ENCODE measurements around the gene EPS15.

DNA sequence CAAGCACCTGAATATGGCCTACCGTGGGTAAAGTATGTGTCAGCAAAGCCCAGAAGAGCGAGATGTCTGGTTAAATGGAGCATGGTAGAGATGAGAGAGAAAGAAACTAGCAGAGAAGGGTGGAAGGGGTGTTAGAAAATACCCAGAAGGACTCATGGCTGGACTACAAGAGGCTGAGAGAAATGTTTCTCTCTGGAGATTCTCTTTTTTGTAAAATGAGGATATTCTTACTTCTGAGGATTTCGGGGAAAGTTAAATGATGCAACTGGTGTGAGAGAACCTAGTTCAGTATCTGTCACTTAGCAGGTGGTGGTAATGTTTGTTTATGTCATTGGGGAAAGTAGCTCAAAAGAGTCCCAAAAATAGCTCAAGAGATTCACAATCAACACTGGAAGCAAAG lies 7.2 kb upstream of the EPS15 start:
- TF ChIP-seq MEIS1 (CRISPR knock-in tag; IDR thresholded peaks at IDR 0.05; ENCODE audit: borderline replicate concordance) (no peak), ZNF768 (tag by site-specific recombination; IDR thresholded peaks at IDR 0.05) (no peak), ZNF660 (tag by site-specific recombination; IDR thresholded peaks at IDR 0.05) (no peak), ZFP37 (tag by site-specific recombination; IDR thresholded peaks at IDR 0.05) (no peak), KLF9 (tag by site-specific recombination; IDR thresholded peaks at IDR 0.05; ENCODE audit: low read depth) (no peak), SETDB1 (IDR thresholded peaks at IDR 0.05; ENCODE audit: insufficient read length, low read length) (no peak), ZNF112 (tag by site-specific recombination; IDR thresholded peaks at IDR 0.05) (no peak), SCRT1 (tag by site-specific recombination; IDR thresholded peaks at IDR 0.05; ENCODE audit: borderline replicate concordance) (no peak), PRDM1 (tag by site-specific recombination; IDR thresholded peaks at IDR 0.05) (0 out of 2 replicates have a peak, but pooled peaks have one; percentile 8)
- TF ChIP-seq, protein P1, sequence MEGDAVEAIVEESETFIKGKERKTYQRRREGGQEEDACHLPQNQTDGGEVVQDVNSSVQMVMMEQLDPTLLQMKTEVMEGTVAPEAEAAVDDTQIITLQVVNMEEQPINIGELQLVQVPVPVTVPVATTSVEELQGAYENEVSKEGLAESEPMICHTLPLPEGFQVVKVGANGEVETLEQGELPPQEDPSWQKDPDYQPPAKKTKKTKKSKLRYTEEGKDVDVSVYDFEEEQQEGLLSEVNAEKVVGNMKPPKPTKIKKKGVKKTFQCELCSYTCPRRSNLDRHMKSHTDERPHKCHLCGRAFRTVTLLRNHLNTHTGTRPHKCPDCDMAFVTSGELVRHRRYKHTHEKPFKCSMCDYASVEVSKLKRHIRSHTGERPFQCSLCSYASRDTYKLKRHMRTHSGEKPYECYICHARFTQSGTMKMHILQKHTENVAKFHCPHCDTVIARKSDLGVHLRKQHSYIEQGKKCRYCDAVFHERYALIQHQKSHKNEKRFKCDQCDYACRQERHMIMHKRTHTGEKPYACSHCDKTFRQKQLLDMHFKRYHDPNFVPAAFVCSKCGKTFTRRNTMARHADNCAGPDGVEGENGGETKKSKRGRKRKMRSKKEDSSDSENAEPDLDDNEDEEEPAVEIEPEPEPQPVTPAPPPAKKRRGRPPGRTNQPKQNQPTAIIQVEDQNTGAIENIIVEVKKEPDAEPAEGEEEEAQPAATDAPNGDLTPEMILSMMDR (tag by site-specific recombination; IDR thresholded peaks at IDR 0.05) = no peak
- TF ChIP-seq, protein P2, sequence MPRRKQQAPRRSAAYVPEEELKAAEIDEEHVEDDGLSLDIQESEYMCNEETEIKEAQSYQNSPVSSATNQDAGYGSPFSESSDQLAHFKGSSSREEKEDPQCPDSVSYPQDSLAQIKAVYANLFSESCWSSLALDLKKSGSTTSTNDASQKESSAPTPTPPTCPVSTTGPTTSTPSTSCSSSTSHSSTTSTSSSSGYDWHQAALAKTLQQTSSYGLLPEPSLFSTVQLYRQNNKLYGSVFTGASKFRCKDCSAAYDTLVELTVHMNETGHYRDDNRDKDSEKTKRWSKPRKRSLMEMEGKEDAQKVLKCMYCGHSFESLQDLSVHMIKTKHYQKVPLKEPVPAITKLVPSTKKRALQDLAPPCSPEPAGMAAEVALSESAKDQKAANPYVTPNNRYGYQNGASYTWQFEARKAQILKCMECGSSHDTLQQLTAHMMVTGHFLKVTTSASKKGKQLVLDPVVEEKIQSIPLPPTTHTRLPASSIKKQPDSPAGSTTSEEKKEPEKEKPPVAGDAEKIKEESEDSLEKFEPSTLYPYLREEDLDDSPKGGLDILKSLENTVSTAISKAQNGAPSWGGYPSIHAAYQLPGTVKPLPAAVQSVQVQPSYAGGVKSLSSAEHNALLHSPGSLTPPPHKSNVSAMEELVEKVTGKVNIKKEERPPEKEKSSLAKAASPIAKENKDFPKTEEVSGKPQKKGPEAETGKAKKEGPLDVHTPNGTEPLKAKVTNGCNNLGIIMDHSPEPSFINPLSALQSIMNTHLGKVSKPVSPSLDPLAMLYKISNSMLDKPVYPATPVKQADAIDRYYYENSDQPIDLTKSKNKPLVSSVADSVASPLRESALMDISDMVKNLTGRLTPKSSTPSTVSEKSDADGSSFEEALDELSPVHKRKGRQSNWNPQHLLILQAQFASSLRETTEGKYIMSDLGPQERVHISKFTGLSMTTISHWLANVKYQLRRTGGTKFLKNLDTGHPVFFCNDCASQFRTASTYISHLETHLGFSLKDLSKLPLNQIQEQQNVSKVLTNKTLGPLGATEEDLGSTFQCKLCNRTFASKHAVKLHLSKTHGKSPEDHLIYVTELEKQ (tag by site-specific recombination; IDR thresholded peaks at IDR 0.05; ENCODE audit: borderline replicate concordance) = no peak
- TF ChIP-seq, protein P3, sequence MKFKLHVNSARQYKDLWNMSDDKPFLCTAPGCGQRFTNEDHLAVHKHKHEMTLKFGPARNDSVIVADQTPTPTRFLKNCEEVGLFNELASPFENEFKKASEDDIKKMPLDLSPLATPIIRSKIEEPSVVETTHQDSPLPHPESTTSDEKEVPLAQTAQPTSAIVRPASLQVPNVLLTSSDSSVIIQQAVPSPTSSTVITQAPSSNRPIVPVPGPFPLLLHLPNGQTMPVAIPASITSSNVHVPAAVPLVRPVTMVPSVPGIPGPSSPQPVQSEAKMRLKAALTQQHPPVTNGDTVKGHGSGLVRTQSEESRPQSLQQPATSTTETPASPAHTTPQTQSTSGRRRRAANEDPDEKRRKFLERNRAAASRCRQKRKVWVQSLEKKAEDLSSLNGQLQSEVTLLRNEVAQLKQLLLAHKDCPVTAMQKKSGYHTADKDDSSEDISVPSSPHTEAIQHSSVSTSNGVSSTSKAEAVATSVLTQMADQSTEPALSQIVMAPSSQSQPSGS (tag by site-specific recombination; IDR thresholded peaks at IDR 0.05; ENCODE audit: low read depth) = no peak
- TF ChIP-seq, protein P4, sequence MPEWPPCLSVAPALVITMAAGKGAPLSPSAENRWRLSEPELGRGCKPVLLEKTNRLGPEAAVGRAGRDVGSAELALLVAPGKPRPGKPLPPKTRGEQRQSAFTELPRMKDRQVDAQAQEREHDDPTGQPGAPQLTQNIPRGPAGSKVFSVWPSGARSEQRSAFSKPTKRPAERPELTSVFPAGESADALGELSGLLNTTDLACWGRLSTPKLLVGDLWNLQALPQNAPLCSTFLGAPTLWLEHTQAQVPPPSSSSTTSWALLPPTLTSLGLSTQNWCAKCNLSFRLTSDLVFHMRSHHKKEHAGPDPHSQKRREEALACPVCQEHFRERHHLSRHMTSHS (tag by site-specific recombination; IDR thresholded peaks at IDR 0.05) = no peak
